GM11168 (cell line): Measurements from ENCODE around the gene F2.
"Not testable (repeated sequence)": the region's sequence is repeated elsewhere in the genome, so short reads cannot be mapped to it uniquely, and the experiment has no call there.

Source experiments
- in situ Hi-C: fragments of 300-500 bp; cut with MboI; formaldehyde crosslinking; loops from one replicate; pipeline ENCODE4 v1.12.0; 2022; ENCODE audit warnings: low sequenced_read_pairs; ENCODE audit not compliant: unreplicated experiment

F2 gene

DNA sequence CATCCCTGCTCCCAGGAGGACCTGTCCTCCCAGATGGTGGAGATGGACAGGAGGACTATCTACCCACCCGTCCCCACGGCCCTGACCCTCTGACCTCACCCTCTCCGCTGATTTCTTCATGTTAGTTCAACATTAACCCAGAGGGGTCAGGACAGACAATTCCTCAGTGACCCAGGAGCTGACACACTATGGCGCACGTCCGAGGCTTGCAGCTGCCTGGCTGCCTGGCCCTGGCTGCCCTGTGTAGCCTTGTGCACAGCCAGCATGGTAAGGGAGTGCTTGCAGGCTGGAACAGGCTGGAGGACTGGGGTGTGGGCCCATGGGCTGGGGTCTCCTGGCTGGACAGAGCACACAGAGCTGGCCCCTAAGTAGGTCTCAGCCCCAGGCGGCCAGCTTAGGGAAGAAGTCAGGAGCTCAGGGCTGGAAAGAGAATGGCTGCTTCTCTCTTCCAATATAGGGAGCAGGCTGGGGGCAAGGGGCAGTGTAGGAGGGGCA is at the start of gene F2:
F2 (plus strand) TSS at position 166 of the 495 bp plus-strand sequence; CDS start at position 189, 23 bp downstream.
- in situ Hi-C loops: no loop called here

DNA sequence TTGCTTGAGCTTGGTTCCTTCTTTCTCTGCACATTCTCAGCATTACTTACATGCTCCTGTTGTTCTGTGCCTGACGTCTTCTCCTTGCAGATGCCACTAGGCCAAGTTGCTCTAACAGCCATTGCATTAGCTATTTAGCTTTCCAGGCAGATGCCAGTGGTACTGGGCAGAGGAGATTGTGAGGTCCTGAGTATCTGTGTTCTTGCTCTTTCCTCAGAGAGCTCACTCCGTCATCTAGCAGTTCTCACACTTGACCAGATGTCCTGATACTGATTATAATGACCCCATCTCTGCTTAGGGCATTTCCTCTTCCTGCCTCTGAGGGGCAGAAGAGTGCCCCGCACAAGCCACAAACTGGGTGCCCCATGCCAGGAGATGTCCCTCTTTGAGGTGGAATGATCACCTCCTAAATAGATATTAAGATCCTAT is 49.3 kb upstream of the F2 start:
- in situ Hi-C loops: no loop called here

DNA sequence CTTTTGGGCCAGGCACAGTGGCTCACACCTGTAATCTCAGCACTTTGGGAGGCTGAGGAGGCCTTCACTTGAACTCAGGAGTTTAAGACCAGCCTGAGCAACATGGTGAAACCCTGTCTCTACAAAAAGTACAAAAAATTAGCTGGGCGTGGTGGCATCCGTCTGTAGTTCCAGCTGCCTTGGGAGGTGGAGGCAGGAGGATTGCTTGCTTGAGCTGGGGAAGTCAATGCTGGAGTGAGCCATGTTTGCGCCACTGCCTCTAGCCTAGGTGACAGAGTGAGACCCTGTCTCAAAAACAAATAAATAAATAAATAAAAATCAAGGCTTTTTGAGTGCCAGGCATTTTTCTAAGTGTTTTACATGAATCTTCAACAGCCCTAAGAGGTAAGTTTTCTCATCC is 48.5 kb upstream of the F2 start:
- in situ Hi-C loops: not testable (repeated sequence)

DNA sequence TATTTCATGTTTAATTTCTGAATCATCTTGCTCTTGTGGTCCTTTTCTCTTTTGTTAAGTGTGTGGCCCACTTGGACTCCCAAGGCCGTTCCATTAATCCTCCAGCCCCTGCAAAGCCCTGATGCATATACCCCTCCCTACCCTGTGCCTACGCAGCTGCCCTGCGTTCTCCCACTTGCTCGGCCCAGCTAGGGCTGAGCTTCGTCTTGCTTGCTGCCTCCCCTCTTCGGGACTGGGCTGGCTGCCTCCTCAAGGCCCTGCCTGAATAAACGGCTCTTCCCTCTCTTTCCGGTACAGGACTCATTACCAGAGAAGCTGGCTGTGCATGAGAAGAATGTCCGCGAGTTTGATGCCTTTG is 47.1 kb upstream of the F2 start:
- in situ Hi-C loops: no loop called here

DNA sequence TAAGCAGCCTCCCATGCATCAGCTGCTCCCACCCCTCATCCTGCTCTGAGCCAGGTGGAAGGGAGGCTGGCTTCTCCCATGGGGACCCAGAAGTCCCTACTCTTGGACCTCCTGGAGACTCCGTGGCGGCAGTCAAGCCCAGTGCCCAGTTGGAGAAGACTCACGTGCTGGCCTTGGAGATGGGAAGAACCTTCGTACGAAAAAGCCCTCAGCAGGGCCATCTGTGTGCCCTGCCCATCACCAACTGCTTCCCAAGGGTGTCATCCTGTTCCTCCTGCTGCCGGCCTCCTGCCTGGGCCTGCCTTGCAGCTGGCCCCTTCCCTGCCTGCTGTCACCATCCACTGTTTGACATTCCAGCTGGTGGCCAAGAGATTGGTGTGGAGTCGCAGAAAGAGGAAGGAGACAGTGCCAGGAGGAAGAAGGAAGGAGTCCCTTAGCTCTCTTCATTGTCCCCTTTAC is 46.6 kb upstream of the F2 start:
- in situ Hi-C loops: no loop called here

DNA sequence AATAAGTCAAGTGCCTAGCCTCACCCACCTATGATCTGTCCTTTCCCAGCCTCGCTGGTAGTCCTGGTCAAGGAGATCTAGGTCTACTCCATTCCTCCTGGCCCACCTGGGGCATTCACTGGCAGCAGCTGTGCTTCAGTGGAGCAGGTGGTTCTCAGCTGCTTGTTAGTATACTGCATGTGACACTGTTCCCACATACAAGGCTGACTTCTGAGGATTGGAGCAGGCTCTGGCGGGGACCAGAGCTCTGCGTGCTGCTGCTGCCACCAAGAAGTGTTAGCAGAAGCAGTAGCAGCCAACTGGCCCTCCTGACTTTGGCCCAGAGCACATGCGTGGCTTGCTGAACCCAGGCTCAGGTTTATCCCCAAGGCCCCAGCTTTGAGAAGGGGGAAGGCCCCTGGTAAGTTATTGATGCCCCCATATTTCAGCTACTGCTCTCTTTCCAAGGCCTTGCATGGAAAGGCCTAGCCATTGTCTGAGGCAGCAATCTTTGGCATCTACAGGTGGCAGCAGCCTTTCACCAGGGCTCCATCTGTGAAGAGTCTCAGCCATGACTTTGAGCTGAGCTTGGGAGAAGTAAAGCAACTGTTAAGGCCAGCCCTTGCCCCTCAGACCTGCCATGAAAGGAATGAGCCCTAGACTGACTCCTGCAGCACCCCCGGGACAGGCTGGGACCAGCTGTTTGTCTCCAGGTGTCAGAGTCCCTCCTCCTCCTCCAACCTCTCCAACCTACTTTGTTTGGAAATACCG is 45.1 kb upstream of the F2 start:
- in situ Hi-C loops: no loop called here

DNA sequence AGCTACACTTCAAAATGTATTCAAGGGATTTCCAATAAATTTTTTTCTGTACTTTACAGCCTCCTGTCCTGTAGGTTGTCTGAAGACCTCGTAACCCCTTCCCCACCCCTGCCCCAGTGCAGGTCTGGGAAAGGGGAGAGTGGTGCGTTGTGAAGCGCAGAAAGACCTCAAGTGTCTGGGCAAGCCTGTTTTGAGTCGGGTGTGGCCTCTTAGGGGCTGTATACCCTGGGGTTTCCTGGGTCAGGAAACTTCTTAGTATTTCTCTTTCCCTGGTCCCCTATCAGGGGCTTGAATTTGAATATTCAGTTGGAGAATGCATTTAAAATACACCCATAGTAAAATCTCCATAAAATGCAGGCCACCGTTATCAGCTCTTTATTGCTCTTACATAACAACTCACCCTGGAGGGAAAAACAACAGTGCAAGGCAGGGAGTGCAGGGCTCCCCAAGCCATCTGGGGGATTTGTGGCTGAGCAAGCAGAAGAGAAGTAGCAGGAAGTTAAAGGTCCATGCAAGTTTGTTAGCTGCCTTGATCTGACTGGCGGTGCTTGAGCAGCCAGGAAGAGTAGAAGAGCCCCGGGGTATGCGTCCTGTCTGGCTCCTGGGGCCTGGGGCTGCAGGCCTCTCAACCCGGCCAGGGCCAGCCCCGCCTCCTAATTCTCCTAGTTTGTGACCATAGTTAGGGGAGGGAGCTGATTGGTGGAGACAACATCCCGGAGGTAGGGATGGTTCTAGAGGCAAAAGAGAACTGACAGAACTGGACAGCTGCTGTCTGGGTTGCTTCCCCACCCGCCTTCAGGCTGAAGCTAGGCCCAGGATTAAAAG is 44.3 kb upstream of the F2 start:
- in situ Hi-C loops: no loop called here

DNA sequence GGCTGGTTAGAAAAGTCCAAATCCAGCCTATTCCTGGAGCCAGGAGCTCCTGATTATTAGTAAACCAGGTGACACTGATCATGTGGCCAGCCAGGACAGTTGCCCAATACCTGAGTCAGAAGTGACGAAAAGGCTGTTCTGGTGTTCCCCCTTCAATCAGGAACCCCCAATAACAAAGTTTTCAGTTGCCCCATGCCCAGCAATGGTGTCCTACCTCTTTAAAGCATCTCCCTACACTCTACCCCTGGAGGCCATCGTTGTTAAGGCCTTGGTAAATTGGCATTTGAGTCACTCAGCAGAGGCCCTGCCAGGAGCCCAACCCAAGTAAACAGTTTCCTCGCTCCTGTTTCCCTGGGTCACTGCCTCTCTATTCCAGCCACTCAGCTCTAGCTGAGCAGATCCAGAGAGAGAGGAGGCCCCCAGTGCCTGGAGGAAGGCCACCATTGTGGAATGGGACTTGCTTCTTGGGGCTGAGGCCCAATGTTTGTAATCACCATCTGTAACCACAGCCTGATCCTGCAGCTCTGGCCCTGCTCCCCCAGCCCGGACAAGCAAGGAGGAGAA is 43.6 kb upstream of the F2 start:
- in situ Hi-C loops: no loop called here

DNA sequence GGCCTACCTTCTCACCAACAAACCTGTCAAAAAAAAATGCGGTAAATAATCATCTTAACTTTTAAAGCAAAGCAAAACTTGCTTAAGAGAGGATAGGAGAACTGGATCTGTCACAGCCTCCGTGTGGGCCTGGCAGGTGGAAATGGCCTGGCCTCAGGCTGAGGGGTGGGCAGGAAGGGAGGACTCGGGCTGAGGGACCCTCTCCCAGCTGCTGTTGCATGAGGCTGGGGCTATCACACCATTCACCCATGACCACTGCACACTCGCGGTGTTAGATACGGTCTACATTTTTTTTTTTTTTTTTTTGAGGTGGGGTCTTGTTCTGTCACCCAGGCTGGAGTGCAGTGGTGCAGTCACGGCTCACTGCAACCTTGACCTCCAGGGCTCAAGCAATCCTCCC is 43.1 kb upstream of the F2 start:
- in situ Hi-C loops: no loop called here

DNA sequence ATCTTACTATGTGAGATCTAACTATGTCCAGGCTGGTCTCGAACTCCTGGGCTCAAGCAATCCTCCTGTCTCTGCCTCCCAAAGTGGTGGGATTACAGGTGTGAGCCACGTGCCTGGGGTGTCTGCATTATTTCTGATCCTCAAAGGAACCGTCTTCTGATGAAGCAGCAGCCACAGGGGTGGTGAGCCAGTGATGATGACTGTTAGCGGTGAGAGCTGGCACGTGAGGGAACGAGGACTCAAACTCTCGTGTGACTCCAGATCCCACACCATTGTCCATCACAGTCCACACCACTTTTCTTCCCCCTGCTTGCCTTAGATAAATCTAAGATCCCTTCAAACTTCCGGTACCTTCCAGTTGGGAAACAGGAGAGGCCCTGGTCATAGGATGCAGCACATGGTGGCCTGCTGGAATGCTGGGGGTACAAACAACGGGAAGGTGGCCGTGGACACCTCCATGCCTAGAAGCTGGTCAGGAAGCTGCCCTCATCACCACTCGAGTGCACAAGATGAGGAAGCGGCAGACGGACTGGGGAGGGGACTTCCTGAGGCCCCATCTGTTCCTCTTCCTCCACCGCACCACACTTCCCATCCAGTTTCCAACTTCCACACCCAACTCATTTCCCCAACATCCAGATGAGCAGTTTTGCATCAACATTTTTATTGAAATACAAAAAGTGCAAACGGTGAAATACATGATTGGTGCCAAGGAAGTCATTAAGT is 42.4 kb upstream of the F2 start:
- in situ Hi-C loops: no loop called here

DNA sequence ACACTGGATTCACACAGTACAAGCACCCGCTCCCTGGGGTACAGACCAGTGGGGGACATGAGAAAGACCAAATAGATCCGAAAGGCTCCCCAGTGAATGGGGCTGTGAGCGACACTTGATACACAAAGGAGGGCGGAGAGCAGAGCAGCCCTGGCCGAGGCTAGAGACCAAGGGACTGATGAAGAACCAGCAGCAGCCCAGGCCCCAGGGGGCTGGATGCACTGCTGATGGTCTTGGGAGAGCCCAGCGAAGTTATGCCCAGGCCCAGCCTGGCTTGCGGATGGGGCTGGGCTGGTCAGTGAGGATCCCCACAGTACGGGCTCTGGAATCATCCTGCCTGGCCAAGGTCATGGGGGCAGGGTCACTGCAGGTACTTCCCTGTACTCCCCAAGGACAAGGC is 41.8 kb upstream of the F2 start:
- in situ Hi-C loops: no loop called here

DNA sequence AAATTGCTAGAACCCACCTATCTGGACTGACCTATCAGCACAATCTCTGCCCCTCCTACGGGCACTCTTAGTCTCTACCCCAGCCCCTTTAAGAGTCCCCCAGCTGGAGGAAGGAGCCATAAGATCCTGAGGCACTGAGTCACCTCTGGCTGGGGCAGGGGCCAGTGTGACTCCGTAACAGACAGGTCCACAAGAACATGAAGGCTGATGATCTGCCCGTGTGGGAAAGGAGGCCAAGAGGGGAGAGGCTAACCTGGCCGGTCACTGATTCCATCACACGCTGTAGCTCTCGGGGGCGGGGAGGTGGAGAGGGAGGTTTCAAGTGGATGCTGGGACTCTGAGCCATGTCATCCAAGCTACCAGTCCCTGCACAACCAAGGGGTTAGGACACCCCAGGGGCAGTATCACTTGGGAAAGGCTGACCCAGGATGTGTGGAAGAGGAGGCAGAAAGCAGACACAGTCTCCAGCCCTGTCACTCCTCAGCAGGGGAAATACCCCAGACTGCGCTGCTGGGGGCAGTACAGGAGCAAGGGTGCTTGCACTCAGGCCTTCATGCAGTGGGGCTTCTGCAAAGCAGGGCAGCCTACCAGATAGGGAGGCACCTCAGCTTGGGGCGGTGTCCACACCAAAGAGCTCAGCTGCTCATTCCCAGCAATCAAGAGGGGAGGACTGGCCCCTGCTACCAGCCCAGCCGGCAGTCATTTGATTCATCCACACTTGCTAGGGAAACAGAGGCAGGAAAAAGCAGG is 40.8 kb upstream of the F2 start:
- in situ Hi-C loops: no loop called here

DNA sequence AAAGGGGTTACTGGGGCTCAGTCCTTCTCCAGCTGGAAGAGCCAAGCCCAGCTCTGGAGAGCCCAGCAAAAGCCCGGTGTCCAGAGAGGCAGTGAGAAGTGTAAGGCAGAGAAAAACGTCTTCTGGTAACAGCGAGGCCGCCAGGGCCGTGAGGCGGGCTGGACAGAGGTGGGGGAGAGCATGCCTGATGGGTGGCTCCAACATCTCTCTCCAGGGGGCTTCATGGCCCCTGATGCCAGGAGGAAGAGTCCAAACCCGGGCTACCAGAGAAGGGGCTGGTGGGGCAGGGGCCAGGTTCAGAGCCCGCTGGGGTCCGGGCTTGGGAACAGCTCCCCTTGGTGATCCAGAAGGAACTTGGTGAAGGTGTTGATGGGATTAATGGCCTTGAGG is 40.3 kb upstream of the F2 start:
- in situ Hi-C loops: no loop called here

DNA sequence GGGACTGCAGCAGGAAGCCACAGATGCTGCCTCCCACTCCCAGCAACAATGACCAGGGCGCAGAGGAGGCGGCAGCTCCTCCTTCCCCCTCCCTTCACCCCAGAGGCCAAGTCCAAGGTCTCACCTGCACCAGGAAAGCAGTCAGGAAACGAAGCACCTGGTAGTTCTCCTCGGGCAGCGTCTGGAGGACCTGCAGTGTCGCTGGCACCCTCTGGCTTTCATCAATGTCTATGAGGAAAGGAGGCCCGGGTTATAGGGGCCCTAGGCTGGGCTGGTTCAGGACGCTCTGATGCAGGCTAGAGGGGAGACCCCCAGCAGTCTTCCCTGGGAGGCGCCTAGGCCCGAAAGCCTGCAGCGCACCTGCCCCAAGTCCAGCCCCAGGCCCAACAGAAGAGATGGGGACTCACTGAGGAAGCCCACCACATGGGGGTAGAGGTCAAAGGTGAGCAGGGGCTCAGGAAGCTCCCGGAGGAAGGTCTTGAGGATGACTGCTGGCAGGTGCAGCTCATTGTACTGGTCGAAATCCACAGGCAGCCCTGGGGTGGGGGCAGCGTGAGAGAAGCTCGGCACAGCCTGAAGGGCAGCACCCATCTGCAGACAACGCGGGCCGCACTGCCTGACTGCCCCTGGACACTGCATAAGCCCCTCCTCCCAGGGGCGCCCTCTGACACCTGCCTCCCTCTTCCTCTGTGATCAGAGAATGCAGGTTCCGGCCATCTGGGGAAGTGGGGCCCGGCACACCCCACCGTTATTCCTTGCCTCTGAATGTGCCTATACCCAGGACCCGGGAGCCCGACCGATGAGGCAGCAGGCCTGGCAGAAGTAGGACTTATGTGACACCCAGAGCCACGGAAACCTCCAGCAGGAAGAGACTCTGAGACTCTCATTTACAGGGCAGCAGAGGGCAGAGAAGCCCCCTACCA is 39.5 kb upstream of the F2 start:
- in situ Hi-C loops: no loop called here

DNA sequence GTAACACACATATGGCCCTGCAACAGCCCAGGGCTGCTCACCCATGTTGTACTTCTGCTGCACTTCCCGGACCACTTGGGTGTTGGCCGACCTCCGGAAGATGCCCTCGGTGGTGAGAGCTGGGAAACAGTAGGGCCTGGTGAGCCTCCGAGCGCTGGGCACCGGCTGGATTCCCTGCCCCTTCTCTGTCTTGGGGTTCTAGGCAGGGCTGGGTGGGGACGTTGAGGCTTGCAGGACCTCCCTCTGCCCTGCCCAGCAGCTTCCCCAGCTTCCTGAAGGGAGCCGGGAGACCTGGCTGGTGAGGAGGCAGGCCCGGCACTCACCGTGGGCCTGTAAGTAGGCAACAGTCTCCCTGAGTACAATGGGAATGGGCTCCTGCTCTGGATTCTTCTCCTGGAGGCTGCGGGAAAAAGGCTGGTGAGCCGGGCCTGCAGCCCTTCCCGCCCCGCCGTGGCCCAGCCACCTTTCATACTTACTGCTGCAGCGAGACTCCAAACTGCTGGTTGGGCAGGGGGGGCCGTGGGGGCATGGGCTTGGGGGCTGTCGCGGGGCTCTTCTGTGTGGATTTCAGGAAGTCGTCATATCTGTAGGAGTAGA is 38.8 kb upstream of the F2 start:
- in situ Hi-C loops: no loop called here

DNA sequence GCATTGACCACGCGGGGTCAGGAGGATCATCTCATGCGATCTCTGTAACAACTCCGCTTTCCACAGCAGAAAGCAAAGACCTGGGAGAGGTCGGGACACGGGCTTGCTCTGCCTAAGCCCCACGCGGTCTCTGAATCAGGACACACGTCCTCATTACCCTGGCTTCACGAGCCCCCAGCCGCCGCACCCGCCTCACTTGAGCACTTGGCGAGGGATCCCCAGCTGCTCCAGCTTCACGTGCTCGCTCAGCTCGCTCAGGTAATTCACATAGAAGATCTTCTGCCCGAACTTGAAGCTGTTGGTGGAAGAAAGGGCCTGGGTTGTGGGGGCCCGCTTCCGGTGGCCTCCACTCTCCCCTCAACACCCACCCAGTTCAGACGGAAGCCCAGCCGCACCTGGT is 38.2 kb upstream of the F2 start:
- in situ Hi-C loops: no loop called here

DNA sequence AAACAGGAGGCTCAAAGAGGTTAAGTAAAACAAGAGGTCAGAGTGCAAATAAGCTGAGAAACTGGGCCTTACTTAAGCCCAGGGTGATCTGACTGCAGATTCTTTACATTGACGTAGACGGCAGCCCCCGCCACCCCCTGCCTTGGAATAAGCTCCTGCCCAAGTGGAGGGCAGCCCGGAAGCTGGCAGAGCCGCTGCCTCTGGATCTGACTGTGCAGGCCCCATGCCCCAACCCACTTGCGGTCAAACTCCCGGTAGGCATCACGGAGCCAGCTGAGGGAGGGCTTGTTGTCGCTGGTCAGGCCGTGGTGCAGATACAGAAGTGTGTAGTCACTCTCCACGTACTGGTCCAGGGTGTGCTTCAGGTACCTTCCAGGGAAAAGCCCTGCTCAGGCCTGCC is 37.2 kb upstream of the F2 start:
- in situ Hi-C loops: no loop called here
